ENCODE results near the gene POLR3E.

GRCh38 chr16:22250522-22250921 is 46.7 kb upstream of the POLR3E start:
- no peak for TF ChIP-seq POLR2A (IDR thresholded peaks at IDR 0.05; ENCODE audit: low read depth, low read length)
- no peak for TF ChIP-seq TAF1 (IDR thresholded peaks at IDR 0.05; ENCODE audit: borderline replicate concordance, low read depth, low read length)
- no peak for TF ChIP-seq POLR2AphosphoS5 (IDR thresholded peaks at IDR 0.05; ENCODE audit: low read depth, low read length)

Measured in GM12892 (cell line).